Stimulated activated CD4-positive, alpha-beta T cell treated with anti-CD3 and anti-CD28 coated beads, Interleukin-12 subunit alpha, Interleukin-12 subunit beta, amount 100 ng/mL, for 24 hours (primary cell): ENCODE data around the gene TTC1.
A peak's percentile ranks its signal among the peaks of the same experiment; 100 is the strongest.
"Not testable (repeated sequence)": the region's sequence is repeated elsewhere in the genome, so short reads cannot be mapped to it uniquely, and the experiment has no call there.

Source experiments
- DNase-seq, 2 experiments: peaks; one replicate each; pipeline ENCODE4 v3.0.0-alpha.2; 2020; ENCODE audit warnings: low read depth in 2 of 2

Gene TTC1

GRCh38 chr5:160008877-160009590 lies at the start of gene TTC1:
Gene TTC1, plus strand, starts transcription at chr5:160009139. Its CDS starts 1,390 bp downstream, at chr5:160010529.
- peak; percentile 88 to 89 for DNase-seq

- DNase-seq, result no peak
Observed at GRCh38 chr5:159961176-159962160, 47.5 kb upstream of the TTC1 start.

GRCh38 chr5:159962214-159962613 lies 46.7 kb upstream of the TTC1 start:
- no peak for DNase-seq

GRCh38 chr5:159963935-159964334 lies 45.0 kb upstream of the TTC1 start:
- no peak for DNase-seq

DNA sequence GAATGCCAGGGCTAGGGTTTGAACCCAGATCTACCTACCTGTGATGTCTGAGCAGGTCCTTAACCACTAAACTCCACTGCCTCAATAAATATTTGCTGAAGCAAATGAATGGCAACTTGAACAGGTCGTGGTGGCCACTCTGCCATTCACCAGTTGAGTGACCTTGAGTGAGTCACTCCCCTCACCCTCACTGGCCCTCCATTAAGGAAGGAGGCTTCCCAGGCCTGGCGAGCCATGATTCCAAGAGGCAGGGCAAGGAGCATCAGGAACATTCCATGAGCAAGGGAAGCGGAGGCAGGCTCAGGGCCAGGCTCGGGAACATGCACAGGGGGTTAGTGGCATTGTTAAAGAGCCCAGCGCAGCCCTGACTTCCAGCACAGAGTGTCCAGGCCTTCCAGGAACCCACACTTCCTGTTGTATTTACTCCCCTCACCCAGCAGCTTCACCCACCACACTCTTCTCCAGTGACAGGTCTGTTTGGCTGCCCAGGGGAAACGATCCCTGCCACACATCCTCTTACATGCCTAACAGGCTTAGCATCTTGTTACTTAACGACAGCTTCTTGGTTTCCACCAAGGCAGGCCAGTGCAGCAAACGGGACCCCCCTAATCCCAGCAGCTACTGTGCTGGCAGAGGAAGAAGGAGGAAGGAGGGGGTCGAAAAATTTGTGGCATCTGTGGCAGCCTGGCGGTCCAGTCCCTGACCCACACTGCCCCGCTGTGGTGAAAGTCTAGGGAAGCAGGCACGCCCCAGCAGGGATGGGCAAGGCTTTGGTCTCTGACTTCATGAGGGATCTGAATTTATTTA lies 43.7 kb upstream of the TTC1 start:
- no peak for DNase-seq

- not testable (repeated sequence) for DNase-seq
Observed at GRCh38 chr5:159965838-159966128, 43.2 kb upstream of the TTC1 start.

DNA sequence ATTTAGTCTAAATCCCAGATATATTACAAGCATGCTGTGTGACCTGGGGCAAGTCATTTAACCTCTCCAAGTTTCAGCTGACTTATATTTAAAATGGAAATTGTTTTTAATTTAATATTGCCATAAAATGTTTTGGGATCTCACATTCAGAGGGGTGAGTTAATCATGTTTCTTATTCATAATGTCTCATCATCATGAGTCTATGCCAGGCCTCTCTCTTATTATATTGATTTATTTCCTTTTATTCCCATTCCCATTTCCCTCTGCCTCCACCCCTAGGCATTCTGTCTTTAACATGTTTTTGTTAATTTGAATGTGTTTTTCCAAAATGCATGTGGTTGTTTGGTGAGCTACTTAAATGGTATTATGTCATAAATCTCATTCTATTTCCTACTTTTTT lies 39.0 kb upstream of the TTC1 start:
- DNase-seq, result no peak

- DNase-seq, result no peak
Observed at GRCh38 chr5:159971038-159971437, 37.9 kb upstream of the TTC1 start.

GRCh38 chr5:159971514-159971913 lies 37.4 kb upstream of the TTC1 start:
- no peak for DNase-seq

DNA sequence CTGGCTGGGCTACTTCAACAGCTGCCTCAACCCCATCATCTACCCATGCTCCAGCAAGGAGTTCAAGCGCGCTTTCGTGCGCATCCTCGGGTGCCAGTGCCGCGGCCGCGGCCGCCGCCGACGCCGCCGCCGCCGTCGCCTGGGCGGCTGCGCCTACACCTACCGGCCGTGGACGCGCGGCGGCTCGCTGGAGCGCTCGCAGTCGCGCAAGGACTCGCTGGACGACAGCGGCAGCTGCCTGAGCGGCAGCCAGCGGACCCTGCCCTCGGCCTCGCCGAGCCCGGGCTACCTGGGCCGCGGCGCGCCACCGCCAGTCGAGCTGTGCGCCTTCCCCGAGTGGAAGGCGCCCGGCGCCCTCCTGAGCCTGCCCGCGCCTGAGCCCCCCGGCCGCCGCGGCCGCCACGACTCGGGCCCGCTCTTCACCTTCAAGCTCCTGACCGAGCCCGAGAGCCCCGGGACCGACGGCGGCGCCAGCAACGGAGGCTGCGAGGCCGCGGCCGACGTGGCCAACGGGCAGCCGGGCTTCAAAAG lies 36.9 kb upstream of the TTC1 start:
- no peak for DNase-seq

DNA sequence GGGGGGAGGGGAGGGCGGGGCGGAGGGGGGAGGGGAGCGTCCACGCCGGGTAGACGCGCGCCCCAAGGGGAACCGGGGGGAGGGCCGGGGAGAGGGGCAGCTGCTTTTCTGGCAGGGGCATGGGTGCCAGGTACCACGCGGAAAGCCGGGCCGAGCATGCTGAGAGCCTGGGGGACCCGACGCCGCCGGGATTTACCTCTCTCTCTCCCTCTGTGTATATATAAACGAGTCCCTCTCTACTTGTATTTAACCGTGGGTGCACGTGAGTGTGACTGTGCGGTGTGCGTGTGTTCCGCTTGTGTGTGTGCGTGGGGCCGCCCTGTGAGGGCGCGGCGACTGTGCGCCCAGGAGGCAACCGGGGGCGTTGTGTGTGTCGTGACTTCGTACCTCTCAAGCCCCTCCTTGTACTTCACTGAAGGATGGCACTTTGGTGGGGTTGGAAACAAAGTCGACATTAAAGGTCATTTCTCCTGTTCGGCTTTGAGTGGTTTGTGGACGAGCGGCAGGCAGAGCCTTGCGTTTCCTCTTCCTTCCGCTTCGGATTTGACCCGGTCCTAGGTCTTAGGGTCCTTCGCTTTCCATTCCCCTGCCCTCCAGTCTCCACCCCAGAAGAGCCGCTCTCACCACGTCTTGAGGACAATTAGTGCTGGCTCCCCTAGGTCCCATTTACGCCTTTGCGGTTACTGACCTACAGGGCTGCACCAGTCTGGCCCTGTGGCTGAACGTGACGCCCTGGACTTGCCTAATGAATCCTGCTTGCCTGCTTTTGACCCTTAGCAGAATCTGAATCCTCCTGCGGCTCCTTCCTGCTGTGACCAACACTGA lies 36.2 kb upstream of the TTC1 start:
- no peak for DNase-seq

DNA sequence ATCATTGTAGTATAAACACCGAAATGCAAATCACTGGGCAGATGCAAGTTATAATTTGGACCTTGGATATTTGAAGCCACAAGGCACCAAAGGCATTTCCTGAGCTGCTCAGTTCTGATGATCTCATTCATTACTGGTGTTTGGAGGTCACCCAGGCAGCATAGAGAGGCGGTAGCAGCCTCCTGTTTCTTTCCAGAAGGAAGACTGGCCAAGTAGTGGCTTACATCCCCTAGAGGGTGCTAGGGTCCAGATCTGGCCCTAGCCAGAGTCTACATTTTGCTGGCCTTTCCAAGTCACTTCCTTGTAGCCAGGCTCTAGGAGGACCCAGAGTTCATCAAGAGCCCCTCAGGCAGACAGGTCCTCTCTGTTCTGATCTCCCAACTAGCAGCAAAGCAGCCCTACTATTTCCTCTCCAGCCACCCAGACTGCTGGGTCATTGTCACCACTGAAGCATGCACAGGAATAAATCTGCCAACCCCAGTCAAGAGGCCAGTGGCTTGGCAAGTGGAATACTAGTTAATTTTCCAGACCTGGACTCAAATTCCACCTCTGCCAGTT lies 33.4 kb upstream of the TTC1 start:
- no peak for DNase-seq

DNA sequence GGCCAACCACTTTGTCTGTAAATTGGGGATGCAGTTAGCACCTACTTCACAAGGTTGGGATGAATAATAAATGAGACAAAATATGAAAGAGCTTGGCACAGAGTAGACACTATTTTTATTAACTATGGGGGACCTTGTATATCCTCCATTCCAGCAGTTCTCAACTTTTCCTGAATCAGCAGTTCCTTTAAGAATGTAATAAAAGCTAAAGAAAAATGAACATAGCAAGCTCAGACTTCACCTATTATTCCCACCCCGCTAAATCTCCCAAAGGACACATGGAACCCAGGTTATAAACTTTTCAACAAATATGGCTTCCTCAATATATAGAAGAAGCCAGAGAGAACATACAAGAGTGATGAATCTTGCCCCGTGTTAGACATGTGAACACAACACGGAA lies 32.0 kb upstream of the TTC1 start:
- DNase-seq, result no peak

DNA sequence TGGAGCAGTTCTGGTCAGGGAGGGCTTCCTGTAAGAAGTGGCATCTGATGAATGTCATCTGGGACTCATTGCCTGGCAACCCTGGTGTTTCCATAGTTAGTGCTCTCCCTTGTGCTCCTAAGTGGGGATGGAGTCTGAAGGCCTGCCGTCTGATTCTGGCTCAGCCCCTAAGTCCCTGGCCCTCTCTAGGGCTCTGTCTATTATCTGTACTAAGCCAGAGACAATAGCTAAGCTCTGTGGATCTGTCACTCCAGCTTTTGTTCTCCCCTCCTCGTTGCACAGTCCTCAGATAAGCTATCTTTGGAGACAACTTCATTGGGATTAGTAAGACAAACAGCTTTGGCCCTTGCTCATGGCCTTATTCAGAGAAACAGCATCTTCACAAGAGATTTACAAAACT lies 30.6 kb upstream of the TTC1 start:
- DNase-seq, result no peak

GRCh38 chr5:159982421-159983173 lies 26.3 kb upstream of the TTC1 start:
- DNase-seq, result no peak

DNA sequence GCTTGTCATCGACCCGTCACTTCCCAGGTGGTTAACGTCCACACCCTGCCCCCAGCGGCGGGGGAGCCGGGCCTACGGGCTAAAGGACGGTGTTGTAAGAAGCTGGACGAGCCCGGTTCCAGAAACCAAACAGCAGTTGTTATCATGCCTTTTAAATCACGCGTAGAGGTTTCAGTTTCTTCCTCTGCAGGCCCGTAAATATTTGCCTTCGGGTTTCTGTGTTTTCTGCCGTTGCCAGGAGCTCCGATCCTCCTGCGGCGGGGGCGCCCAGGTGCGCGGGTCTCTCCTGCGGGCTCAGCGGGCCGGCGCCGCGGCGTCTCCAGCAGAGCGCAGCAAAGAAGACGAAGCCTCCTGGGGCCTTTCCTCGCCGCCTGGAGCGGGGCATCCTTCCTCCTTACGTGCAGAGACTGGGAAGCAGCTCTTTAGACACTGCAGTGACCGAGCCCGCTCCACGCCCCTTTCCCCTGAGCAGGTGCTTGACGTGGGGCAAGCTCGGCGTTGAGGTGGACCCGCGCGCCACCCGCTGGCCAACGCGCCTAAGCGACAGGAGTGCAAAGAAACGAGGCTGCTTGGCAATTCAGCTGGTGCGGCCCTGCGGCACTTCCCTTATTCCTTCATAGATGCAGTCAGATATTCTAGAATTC lies 21.8 kb upstream of the TTC1 start:
- peak; percentile 61 to 70 for DNase-seq

DNA sequence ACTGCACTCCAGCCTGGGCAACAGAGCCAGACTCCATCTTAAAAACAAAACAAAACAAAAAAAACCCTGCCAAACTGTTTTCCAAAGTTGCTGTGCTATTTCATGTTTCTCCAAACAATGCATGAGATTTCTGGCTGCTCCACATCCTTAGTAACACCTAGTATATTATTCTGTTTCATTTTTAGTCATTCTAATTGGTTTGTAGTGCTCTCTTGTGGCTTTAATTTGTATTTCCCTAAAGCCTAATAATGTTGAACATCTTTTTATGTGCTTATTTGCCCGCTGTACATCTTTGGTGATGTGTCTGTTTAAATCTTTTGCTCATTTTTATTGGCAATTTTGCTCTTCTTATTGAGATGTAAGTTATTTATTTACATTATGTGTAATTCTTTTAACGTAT lies 18.4 kb upstream of the TTC1 start:
- no peak for DNase-seq

- no peak for DNase-seq
Observed at GRCh38 chr5:159992566-159992965, 16.4 kb upstream of the TTC1 start.

DNA sequence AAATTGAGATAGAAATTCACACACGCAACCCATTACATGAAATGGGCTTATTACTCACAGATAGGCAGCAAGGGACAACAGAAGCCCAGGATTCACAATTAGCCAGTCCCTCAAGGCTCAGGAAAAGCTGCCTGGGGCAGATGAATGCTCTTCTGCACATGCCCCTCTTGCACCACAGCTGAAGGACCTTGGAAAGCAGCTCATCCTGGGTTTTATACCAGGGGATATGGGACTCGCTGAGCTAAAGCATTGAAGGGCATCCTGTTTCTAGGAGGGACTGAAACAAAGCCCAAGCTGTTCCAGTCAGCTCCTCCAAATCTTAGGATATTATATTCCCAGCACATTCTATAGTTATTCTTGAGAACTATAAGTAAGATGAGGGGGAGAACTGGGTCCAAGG lies 15.7 kb upstream of the TTC1 start:
- no peak for DNase-seq

DNA sequence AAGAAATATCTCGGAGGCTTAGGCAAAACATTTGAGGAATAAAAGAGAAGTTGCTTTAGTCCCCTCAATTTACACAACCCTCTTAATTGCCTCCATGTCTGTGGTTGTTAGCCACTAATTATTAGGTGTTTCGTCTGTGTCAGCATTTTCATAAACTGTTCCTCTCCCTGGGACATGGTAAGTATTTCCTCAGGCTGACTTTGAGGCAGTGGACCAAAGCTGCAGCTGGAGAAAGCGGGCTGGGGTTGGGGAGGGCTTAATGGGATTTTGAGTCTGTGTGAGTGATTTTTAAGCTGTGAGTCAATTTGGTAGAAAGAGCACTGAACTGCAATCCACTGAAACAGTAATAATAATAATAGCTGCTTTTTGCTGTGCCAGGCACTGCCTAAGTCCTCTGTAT lies 13.0 kb upstream of the TTC1 start:
- no peak for DNase-seq
